Osteocyte (in vitro differentiated cells): ENCODE results near the gene KCNC1. TPM values are rescaled to one million over a fixed set of nuclear protein-coding genes. Genes with fewer than 3 reads are reported as not detected.

ENCODE experiments used
- DNase-seq: peaks from one replicate; pipeline ENCODE4 v3.0.0; 2021; ENCODE audit warnings: mixed read lengths; ENCODE audit not compliant: unreplicated experiment; ENCODE audit errors: extremely low spot score
- H3K27ac Mint-ChIP-seq: one replicate; pipeline ENCODE4 v1.8.0; 2021; ENCODE audit warnings: mild to moderate bottlenecking, mixed read lengths; ENCODE audit not compliant: unreplicated experiment
- H3K27me3 Mint-ChIP-seq: one replicate; pipeline ENCODE4 v1.8.0; 2021; ENCODE audit warnings: mixed read lengths; ENCODE audit not compliant: unreplicated experiment
- H3K36me3 Mint-ChIP-seq: one replicate; pipeline ENCODE4 v1.8.0; 2021; ENCODE audit warnings: mixed read lengths; ENCODE audit not compliant: unreplicated experiment
- H3K4me1 Mint-ChIP-seq: one replicate; pipeline ENCODE4 v1.8.0; 2021; ENCODE audit warnings: mixed read lengths; ENCODE audit not compliant: unreplicated experiment
- H3K4me3 Mint-ChIP-seq: one replicate; pipeline ENCODE4 v1.8.0; 2021; ENCODE audit warnings: mild to moderate bottlenecking, moderate library complexity, mixed read lengths; ENCODE audit not compliant: unreplicated experiment
- H3K9me3 Mint-ChIP-seq: one replicate; pipeline ENCODE4 v1.8.0; 2021; ENCODE audit warnings: mixed read lengths; ENCODE audit not compliant: unreplicated experiment
- total RNA-seq: library from RNA; stranded (reverse); gene quantifications from 2 replicates; pipeline ENCODE4 v1.2.1, GENCODE V29; 2021
- TF ChIP-seq, protein P1 (sequence below): fragments of 200-600 bp; sonication (generic); IDR thresholded peaks from 2 replicates; pipeline ENCODE4 v1.5.0; 2021; ENCODE audit warnings: antibody characterized with exemption, mild to moderate bottlenecking, moderate library complexity

Gene KCNC1
- total RNA-seq, 1 donor from 2014 or later, result not detected

DNA sequence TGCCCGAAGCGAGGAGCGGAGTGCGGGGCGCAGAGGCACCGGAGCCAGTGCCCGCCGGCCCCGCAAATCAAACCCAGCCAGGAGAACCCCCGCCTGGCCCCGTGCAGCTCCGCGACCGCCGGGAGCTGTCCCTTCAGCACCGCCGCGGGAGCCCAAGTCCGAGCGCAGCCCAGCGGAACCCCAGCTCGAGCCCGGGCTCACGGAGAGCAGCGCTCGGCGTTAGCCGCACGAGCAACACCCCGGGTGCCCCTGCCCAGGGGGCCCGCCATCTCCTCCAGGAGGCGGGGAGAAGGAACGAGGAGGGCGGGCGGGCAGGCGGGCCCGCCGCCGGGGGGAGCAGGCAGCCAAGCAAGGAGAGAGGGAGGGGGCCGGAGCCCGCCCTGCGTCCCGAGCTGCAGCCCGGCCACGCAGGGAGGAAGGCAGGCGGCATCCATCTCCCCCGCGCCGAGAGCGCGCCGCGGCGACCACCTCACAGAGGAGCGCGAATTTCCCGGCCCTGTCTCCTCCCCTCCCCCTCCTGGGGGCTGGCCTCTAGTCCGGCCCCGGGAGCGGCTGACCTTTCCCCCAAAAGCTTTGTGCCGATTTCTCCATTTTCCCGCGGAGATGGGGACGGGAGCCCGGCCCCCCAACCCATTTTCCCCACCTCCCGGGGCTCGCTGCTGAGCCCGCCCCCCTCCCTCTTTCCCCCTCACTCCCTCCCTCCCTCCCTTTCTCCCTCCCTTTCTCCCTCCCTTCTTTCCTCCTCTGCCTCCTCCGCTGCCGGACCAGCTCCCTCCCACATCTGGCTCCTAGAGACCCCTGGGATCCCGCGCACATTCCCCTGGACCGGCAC, 621 bp downstream of the KCNC1 start:
- DNase-seq, result peak; percentile 91
- Mint-ChIP-seq H3K27me3 (peaks cover 19% of the 10 kb centered on the region), H3K36me3 (no peaks in the 10 kb centered on the region), H3K9me3 (no peaks in the 10 kb centered on the region), H3K27ac (no peak overlapping the region), H3K4me1 (peaks cover 7% of the 10 kb centered on the region), H3K4me3 (peak overlapping the region; percentile 67)
- TF ChIP-seq, protein P1, sequence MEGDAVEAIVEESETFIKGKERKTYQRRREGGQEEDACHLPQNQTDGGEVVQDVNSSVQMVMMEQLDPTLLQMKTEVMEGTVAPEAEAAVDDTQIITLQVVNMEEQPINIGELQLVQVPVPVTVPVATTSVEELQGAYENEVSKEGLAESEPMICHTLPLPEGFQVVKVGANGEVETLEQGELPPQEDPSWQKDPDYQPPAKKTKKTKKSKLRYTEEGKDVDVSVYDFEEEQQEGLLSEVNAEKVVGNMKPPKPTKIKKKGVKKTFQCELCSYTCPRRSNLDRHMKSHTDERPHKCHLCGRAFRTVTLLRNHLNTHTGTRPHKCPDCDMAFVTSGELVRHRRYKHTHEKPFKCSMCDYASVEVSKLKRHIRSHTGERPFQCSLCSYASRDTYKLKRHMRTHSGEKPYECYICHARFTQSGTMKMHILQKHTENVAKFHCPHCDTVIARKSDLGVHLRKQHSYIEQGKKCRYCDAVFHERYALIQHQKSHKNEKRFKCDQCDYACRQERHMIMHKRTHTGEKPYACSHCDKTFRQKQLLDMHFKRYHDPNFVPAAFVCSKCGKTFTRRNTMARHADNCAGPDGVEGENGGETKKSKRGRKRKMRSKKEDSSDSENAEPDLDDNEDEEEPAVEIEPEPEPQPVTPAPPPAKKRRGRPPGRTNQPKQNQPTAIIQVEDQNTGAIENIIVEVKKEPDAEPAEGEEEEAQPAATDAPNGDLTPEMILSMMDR, result no peak

- Mint-ChIP-seq H3K4me1 (peaks cover 7% of the 10 kb centered on the region), H3K9me3 (no peaks in the 10 kb centered on the region), H3K36me3 (no peaks in the 10 kb centered on the region), H3K27me3 (peaks cover 17% of the 10 kb centered on the region), H3K4me3 (no peak overlapping the region), H3K27ac (no peak overlapping the region)
- no peak for DNase-seq
- TF ChIP-seq, protein P1, result peak; percentile 45
Measured at GRCh38 chr11:17735818-17736578, 1.4 kb downstream of the KCNC1 start.

- peaks cover 17% of the 10 kb centered on the region for H3K27me3 Mint-ChIP-seq
- H3K4me1 Mint-ChIP-seq, result peaks cover 7% of the 10 kb centered on the region
- H3K36me3 Mint-ChIP-seq, result no peaks in the 10 kb centered on the region
- no peak overlapping the region for H3K27ac Mint-ChIP-seq
- TF ChIP-seq, protein P1, result no peak
- no peak overlapping the region for H3K4me3 Mint-ChIP-seq
- H3K9me3 Mint-ChIP-seq, result no peaks in the 10 kb centered on the region
- no peak for DNase-seq
Measured at GRCh38 chr11:17736579-17736893, 2.0 kb downstream of the KCNC1 start.

DNA sequence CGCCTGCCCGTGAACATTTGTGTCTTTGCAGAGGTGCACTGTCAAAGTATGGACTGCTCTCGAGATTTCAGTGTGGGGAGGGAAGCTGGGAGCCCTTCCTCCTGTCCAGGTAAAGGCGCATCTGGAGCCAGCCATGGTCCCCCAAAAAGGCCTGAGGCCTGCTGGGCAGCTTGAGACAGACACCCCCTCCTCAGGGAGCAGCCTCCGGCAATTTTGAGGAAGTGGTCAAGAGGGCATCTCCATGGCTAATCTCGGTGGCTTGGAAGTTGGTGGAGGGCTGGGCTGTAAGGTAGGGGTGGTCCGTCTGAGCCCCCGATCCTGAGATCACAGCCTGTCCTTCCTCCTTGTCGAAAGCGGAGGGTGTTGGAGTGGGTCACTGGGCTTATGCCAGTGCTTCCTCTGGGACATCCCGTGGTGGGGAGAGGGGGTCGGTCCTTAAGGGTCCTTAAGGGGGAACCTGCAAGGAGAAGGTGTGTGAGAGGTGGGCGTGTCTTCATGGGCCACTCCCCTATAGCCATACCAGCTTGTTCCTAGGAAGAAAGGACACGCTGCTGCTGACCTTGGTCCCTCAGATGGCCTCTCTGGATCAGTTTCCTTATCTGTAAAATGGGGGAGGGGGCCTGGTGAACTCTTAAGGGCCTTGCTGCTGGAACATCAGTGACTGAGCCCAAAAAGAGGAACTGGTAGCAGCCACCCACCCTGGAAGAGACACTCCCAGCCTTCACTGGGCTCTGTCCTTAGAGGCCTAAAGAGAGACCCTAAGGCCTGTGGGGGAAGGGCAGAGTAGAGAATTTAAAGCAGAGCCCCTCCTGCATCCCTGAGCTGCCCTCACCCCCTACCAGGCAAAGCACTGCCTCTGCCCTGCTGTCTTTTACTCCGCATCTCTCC, 2.6 kb downstream of the KCNC1 start:
- H3K9me3 Mint-ChIP-seq, result no peaks in the 10 kb centered on the region
- DNase-seq, result no peak
- peaks cover 7% of the 10 kb centered on the region for H3K4me1 Mint-ChIP-seq
- H3K36me3 Mint-ChIP-seq, result no peaks in the 10 kb centered on the region
- TF ChIP-seq, protein P1, result no peak
- no peak overlapping the region for H3K27ac Mint-ChIP-seq
- no peak overlapping the region for H3K4me3 Mint-ChIP-seq
- peaks cover 12% of the 10 kb centered on the region for H3K27me3 Mint-ChIP-seq
